HG02981 (cell line): ENCODE results near the gene ANKRD29.

Experiments
- ATAC-seq: cut with Tn5 transposase; IDR thresholded peaks from one replicate; pipeline ENCODE4 v1.9.1; 2021; ENCODE audit warnings: mild to moderate bottlenecking, moderate library complexity; ENCODE audit not compliant: unreplicated experiment

The ANKRD29 gene, protein sequence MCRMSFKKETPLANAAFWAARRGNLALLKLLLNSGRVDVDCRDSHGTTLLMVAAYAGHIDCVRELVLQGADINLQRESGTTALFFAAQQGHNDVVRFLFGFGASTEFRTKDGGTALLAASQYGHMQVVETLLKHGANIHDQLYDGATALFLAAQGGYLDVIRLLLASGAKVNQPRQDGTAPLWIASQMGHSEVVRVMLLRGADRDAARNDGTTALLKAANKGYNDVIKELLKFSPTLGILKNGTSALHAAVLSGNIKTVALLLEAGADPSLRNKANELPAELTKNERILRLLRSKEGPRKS

DNA sequence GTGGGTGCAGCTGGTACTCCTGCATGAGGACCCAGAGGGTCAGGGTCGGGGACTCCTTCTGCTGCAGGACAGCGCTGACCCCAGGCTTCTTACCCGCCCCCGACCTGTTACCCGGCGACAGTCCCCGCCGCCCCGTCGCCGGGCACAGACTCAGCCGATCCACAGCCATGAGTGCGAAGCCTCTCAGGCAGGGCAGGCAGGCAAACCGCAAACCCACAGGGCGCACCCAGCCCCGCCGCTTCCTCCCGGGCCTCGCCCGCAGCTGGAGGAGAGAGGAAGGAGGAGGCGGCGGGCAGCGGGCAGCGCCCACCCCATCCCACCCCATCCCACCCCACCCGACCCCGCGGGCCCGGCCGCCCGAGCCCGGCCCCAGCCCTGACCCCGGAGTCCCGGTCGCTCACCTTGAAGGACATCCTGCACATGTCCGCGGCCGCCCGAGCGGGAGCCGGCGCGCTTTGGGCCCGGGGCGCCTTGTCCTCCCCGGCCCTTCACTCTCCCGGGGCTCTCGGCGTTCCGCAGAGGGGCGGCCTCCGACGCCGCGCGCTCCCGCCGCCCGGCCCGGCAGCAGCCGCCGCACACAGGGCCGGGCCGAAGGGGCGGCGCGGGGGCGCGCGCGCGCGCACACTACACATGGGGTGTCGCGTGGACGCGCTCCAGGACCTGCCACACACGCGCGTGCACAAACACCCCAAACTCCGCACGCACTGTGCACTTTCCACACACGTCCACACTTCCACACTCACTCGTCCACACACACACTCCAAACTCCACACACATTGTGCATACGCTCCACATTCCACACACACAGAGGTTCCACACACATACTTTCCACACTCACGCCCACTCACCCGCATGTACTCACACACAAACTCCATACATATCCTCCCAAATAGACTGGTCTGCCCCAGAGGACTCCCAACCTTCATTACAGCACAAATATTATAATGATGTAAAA is at the start of gene ANKRD29:
Gene ANKRD29, minus strand, starts transcription at position 603 of the 955 bp plus-strand sequence. Its CDS starts 181 bp downstream, at position 422.
- ATAC-seq, result peak; percentile 53

DNA sequence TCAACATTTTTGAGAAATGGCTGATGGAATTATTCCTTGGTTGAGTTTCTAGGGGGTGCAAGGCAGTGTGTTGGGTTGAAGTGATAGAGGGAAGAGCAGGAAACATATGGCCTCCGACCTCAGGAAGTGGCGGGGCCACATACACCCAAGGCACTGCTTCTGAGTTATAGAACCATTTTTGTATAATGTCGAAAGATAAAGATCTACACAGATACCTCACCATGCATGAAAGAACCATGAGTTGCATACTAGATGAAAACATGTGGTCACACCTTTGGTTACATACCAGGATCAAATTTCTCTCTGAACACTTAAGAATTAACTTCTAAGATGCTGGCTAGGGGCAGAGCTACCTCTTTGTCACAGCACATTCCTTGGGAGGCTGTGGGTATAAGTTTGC is 49.7 kb upstream of the ANKRD29 start:
- ATAC-seq, result no peak

DNA sequence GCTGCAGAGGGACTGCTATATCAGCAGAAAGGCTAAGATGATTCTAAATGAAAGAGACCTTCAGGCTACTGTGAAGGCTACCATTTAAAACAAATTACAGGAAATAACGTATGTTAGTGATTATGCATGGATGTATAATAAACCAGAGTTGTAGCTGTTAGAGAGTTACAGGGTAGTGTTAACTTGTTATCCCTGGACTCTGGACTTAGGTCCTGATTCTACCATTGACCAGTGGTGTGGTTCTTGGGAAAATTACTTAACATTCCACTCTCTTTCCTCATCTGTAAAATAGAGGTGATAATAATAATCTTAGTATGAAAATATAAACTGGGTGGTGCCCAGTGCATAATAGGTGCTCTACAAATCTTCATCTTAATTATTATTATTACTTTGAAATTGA is 48.7 kb upstream of the ANKRD29 start:
- no peak for ATAC-seq

DNA sequence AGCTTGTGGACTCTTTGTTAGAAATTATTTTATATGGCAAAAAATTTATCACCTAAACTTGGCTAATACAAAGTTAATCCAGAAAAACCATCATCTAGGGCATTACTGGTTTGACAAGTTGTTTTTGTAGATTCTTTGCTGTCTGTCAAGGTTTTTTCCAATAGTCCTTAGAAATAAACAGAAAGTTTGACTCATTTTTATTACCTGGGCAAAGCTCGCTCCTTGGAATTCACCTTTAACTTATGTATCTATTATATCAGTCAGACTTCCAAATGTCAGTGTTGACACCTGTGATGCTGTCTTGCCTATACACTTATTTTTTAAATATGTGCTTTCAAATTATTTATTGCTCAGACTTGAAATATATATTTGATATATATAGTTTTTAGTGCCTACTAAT is 48.2 kb upstream of the ANKRD29 start:
- ATAC-seq, result no peak

DNA sequence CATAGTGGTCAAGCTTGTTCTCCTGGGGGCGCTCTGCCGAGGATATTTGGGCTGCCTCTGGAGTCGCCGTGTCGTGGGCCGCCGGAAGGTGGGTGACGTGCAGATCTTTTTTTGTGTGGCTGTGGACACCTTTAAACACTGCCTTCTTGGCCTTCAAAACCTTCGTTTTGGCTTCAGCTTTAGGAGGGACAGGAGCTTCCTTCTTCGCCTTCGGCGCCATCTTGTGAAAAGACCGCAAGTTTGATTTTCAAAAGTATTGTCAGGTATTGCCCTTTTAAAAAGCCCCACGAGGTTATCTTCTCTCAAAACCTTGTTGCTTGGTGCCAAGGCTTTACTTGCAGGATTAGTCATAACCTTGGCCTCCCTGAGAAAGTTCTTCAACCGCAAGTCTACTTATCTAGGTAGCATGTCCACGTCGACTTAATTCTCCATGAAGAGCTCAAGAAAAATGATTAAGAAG is 47.4 kb upstream of the ANKRD29 start:
- no peak for ATAC-seq

DNA sequence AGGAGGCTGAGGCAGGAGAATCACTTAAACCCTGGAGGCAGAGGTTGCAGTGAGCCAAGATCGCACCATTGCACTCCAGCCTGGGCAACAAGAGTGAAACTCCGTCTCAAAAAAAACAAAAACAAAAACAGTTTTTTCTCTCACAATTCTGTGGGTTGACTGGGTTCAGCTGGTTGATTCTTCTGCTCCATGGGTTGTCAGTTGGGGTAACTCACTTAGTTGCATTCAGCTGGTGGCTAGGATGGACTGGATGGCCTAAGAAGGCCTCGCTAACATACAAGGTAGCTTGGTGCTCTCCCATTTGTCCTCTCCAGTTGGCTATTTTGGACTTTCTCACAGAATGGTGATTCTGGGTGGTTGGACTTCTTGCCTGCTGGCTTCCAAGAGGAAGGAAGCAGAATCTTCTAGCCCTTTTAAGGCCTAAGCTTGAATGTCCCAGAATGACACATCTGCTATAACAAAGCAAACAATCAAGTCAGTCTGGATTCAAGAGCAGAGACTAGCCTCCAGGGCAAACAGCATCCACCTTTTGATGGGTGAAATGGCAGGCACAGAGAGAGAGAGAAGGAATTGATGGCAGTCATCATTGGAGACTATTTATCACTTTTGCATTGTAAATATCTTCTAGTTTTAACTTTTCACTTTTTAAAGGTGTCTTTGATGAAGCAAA is 44.4 kb upstream of the ANKRD29 start:
- ATAC-seq, result no peak

DNA sequence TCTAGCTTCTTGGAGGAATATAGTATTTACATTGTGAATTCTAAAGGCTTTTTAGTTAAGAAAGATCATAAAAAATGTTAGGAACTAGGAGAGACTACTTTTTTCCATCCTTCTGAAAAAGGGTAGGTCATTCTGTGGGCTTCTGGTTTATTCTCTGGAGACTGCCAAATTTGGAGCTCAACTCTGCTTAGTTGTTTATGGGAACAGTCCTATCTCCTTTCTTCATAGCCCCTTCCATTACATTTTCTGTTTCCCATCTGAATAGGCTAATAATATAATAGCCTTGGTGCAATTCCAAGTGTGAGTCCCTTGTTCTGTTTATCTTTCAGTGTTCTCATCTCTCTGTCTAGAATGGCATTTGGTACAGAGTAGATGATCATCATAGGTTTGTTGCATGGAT is 42.1 kb upstream of the ANKRD29 start:
- no peak for ATAC-seq

DNA sequence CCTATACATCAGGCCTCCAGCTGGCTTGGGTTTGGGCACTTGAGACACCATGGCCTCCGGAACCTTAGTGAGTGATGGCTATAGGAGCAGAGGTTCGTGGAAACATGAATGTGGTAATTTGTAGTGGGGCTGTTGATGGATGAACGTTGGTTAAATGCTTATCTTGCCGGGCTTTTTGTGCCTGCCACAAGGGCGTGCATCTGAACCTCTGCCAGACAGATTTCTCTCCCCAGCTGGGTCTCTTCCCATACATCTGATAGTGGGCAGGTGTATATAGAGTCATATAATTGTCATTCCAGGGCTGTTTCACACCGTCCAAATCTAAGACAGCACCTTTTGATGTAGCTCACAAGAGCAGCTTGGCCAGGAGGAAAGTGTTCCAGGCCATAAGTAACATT is 41.3 kb upstream of the ANKRD29 start:
- ATAC-seq, result no peak

DNA sequence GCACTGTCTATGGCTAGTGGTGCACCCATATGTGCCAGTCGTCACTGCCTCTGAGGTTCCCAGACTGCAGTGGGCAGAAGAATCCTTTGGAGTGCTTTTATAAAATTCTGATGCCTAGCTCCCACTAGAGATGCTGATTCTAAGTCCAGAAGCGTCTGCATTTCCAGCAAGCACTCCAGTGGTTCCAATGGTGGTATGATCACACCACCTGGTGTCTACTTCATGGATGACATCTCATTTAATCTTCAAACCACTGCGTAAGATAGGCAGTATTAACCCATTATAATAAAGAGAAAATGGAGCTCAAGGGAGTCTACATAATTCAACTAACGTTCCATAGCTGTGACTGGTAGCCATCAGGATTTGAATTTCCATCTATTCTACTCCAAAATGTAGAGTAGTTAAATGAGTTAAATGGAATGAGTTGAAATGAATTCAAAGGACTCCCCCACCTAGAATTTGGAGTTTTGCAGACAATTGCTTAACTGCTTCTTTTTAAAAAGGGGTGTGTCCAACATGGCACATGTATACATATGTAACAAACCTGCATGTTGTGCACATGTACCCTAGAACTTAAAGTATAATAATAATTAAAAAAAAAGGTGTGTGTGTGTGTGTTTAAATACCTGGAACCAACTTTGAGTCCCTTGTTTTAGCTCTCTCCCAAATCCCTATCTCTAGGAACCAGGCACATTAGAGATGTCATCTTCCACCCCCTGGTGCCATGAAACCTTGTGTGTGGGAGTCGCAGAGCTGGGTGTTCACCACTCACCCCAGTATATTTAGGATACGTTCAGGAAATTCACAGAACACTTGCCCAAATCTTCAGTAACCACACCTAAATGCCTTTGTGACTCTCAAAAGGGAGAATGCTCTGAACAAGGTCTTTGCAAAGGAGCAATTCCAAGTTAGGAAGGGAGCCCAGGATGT is 40.6 kb upstream of the ANKRD29 start:
- ATAC-seq, result no peak

DNA sequence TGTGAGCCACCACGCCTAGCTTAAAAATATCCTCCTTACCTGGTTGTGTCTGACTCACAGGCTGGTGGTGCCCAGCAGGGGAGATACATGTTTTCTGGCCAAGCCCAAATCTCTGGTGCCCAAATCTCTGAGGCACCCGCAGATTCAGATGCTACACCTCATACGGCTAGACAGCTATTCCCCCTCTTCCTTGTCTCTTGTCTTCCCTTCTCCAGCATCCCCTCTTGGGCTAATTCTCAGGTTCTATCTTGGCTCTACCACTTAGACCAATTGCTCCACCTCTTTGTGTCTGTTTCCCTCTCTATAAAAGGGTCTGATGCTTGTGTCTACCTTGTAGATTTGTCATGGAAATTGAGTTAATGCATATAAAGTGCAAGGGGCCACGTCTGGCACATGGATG is 39.9 kb upstream of the ANKRD29 start:
- ATAC-seq, result no peak

DNA sequence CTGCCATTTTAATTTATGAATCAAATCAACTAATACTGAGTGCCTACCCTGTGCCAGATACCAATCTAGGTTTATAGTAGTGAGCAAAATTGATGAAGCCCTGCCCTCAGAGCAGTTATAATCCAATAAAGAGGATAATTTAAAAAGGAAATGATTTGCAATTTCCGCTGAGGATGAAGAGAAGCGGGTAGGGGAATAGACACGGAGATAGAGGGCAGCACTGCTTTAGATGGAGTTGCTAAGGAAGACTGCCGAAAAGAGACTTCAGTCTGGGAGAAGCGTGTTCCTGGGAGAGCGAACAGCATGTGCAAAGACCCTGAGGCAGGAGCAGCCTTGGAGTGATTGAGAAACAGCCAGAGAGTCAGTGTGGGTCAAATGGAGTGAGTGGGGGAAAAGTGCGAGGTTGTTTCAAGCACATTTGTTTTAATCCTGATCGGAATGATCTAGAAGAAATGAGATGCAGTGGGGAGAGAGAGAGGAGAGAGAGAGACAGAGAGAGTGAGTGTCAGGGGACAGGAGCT is 38.9 kb upstream of the ANKRD29 start:
- ATAC-seq, result no peak

DNA sequence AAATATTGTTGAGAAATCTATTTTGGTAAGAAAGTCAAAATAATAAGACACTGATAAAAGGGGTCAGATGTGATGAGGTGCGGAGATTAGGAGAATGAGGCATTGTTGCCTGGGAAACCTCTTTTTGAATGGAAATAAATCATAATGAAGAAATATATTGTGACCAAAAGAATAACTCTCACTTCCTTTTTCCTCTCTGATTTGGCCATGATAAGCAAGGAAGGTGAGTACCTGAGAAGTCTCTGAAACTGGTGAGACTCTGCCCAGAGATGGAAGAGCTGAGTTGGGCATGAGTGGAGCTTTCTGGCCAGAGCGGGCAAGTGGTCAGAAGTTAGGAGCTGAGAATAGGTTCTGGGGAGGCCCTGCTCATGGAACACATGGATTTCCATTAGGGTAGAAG is 38.3 kb upstream of the ANKRD29 start:
- no peak for ATAC-seq

DNA sequence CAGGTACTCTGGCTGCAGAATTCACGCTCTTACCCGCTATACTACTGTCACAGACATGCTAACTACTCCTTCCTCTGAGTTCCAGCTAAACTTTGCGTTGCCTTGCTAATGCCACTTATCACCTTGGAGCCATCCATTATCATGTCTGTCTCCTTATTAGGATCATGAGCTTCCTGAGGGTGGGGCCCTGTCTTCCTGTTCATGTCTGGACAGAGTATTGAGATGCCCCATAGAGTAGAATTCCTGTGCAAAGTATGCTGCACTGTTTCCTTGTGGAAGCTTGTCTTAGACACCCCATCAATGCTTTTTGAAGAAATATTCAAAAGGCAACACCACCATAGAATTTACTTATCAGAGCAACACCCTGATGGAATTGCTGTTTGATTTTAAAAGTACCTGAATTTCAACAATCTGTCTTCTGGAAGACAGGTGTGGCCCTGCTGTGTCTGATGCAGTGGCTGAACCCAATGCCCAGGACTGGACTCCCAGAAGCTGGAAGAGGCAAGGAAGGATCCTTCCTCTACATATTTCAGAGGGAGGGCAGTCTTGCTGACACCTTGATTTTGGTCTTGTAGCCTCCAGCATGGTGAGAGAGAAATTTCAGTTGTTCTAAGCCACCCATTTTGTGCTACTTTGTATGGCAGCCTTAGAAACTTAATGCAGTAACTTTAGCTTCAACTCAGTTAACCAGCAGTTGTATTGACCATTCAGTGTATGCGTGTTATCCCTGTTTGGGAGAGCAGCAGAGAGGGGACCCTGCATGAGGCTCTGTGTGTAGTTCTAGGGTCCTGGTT is 32.1 kb upstream of the ANKRD29 start:
- no peak for ATAC-seq

DNA sequence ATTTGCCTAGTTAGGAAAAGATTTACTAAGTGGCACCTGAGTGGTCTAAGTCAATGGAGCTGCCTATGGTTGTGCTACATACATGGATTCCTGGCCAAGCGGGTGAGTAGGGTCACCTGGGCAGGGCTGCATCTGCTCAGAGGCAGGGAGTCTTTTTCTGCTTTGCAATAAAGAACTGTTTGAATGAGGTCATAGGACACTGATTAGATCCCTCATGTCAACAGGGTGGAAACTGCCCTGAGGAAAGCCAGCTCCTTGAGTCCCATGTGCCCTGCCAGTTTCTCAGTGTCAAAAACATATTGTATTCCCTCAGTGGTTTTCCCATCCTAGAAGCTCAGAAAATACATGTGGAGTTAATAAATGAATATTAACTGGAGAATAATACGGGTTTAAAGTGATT is 31.1 kb upstream of the ANKRD29 start:
- ATAC-seq, result no peak

DNA sequence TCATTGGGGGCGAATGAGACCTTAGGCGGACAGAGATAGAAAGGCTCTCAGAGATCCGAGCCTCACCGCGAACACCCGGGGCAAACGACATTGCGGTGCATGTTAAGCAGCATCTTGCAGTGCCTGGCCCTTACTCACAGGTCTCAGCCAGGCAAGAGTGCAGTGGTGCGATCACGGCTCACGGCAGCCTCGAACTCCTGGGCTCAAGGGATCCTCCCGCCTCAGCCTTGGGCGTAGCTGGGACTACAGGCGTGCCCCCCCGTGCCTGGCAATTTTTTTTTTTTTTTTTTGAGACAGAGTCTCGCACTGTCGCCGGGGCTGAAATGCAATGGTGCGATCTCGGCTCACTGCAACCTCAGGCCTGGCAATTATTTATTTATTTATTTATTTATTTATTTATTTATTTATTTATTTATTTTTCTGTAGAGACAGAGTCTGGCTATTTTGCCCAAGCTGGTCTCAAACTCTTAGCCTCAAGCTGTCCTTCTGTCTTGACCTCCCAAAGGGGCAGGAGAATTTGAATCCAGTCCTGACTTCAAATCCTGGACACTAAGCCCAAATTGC is 27.9 kb upstream of the ANKRD29 start:
- ATAC-seq, result no peak

DNA sequence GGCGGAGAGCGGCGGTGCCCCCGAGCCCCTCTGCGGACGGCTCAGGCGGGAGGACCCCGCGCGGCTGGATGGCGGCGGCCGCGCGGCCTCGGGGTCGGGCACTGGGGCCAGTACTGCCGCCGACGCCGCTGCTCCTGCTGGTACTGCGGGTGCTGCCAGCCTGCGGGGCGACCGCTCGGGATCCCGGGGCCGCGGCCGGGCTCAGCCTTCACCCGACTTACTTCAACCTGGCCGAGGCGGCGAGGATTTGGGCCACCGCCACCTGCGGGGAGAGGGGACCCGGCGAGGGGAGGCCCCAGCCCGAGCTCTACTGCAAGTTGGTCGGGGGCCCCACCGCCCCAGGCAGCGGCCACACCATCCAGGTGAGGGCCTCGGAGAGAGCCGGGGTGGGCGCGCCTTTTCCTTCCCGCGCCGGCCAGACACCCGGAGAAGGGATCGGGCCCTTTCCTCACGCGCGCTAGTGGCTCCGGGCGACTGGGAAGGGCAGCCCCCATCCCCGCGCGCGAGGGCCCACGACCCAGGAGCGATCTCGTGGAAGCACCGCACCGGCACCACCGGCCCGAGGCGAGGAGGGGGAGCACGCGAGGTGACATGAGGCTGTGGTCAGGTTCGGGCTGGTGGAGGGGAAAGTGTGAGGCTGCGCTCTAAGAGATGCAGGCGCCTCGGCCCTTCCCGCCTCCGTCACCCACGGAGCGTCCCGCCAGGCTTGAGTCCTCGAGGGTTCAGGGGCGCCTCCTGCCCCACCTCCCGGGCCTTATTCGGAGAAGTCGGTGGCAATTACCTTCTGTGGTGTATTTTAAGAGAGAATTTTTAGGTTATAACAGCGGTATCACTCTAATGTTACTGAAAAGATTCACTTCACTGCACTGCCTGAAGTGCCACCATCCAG is 27.1 kb upstream of the ANKRD29 start:
- no peak for ATAC-seq

DNA sequence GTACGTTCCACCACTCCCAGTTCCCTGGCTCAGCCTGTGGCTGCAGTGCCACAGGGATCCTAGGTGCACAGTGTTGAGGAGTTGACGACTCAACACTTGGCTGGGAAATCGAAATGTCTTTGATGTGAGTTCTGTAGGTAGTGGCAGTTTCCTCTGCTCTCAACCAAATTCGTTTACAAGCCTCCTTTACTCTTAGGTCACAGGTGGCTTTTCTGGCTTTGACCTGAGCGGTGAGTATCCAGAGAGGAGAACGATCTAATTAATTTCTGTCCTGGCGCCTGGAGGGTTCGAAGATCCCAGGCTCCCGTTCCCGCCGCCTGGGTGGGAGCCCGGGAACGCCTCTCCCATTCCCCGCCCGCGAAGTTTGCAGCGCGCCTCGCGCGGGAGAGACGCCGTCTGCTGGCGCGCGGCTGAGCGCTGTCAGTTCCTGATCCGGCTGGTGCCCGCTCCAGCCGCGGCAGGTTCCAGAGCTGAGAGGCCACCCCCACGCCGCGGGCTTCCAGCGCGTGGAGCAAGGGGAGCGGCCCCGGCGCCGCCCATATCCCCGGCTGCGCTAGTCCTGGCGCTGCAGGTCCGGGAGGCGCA is 26.4 kb upstream of the ANKRD29 start, which contains the start of gene LAMA3:
Gene LAMA3, plus strand, starts transcription at position 423 of the 585 bp plus-strand sequence. CDS start 231 bp downstream, outside the sequence.
- ATAC-seq, result no peak
